Ishikawa (cell line): ENCODE measurements around the gene PA2G4.

ENCODE experiments used
- CEBPB ChIP-seq: IDR thresholded peaks from 2 replicates; pipeline ENCODE4 v1.6.1; 2012
- CREB1 ChIP-seq: IDR thresholded peaks from 2 replicates; pipeline ENCODE4 v1.6.1; 2012; ENCODE audit warnings: low read depth
- EGR1 ChIP-seq: IDR thresholded peaks from 2 replicates; pipeline ENCODE4 v1.6.1; 2012
- EP300 ChIP-seq: IDR thresholded peaks from 2 replicates; pipeline ENCODE4 v1.6.1; 2012; ENCODE audit warnings: borderline replicate concordance
- FOXM1 ChIP-seq: IDR thresholded peaks from 2 replicates; pipeline ENCODE4 v1.6.1; 2012; ENCODE audit warnings: low read depth, borderline replicate concordance
- MAX ChIP-seq: IDR thresholded peaks from 2 replicates; pipeline ENCODE4 v1.6.1; 2012
- NFIC ChIP-seq: IDR thresholded peaks from 2 replicates; pipeline ENCODE4 v1.6.1; 2012
- TAF1 ChIP-seq: IDR thresholded peaks from 2 replicates; pipeline ENCODE4 v1.6.1; 2012; ENCODE audit warnings: low read depth, mild to moderate bottlenecking
- TCF12 ChIP-seq: IDR thresholded peaks from 2 replicates; pipeline ENCODE4 v1.6.1; 2012; ENCODE audit warnings: low read depth
- TEAD4 ChIP-seq: IDR thresholded peaks from 2 replicates; pipeline ENCODE4 v1.6.1; 2012
- YY1 ChIP-seq: IDR thresholded peaks from 2 replicates; pipeline ENCODE4 v1.6.1; 2012; ENCODE audit warnings: low read depth
- ZBTB7A ChIP-seq: IDR thresholded peaks from 2 replicates; pipeline ENCODE4 v1.6.1; 2012; ENCODE audit warnings: low read depth
- TF ChIP-seq, protein P1 (sequence below): IDR thresholded peaks from 2 replicates; pipeline ENCODE4 v1.6.1; 2012; ENCODE audit warnings: low read depth, mild to moderate bottlenecking
- TF ChIP-seq, protein P2 (sequence below): IDR thresholded peaks from 2 replicates; pipeline ENCODE4 v1.6.1; 2012

DNA sequence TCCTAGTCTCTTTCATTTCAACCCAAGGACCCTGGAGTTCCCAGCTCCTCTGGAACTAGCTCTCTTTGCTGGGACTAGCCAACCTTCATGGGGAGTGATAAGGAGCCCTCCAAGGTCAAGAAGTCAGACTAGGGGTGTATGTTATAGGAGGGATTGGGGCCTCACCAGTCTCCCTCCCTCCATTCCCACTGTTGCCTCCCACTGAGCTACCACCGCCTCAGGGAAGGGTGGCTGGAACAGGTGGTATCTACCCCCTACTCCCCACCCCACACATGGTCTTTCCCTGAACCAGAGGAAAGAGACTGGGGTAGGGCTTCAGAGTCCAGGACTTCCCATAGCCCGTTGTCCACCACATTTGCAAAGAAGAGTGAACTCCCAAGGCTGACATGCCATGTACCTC is 22.0 kb upstream of the PA2G4 start:
- TF ChIP-seq TAF1 (no peak), EP300 (no peak), NFIC (no peak), YY1 (no peak), FOXM1 (no peak), ZBTB7A (no peak), MAX (no peak), CEBPB (no peak), TEAD4 (no peak), TCF12 (no peak), EGR1 (no peak), CREB1 (no peak)
- TF ChIP-seq, protein P1, sequence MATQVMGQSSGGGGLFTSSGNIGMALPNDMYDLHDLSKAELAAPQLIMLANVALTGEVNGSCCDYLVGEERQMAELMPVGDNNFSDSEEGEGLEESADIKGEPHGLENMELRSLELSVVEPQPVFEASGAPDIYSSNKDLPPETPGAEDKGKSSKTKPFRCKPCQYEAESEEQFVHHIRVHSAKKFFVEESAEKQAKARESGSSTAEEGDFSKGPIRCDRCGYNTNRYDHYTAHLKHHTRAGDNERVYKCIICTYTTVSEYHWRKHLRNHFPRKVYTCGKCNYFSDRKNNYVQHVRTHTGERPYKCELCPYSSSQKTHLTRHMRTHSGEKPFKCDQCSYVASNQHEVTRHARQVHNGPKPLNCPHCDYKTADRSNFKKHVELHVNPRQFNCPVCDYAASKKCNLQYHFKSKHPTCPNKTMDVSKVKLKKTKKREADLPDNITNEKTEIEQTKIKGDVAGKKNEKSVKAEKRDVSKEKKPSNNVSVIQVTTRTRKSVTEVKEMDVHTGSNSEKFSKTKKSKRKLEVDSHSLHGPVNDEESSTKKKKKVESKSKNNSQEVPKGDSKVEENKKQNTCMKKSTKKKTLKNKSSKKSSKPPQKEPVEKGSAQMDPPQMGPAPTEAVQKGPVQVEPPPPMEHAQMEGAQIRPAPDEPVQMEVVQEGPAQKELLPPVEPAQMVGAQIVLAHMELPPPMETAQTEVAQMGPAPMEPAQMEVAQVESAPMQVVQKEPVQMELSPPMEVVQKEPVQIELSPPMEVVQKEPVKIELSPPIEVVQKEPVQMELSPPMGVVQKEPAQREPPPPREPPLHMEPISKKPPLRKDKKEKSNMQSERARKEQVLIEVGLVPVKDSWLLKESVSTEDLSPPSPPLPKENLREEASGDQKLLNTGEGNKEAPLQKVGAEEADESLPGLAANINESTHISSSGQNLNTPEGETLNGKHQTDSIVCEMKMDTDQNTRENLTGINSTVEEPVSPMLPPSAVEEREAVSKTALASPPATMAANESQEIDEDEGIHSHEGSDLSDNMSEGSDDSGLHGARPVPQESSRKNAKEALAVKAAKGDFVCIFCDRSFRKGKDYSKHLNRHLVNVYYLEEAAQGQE, result no peak
- TF ChIP-seq, protein P2, sequence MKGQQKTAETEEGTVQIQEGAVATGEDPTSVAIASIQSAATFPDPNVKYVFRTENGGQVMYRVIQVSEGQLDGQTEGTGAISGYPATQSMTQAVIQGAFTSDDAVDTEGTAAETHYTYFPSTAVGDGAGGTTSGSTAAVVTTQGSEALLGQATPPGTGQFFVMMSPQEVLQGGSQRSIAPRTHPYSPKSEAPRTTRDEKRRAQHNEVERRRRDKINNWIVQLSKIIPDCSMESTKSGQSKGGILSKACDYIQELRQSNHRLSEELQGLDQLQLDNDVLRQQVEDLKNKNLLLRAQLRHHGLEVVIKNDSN, result no peak
